ENCODE results near the gene CXCR4.
"Not testable (repeated sequence)": the region's sequence is repeated elsewhere in the genome, so short reads cannot be mapped to it uniquely, and the experiment has no call there.

The CXCR4 gene

GRCh38 chr2:136080114-136080513 is 37.8 kb downstream of the CXCR4 start:
- POLR2A ChIA-PET = no interaction called here
- TF ChIP-seq CTBP1 (IDR thresholded peaks at IDR 0.05; ENCODE audit: borderline replicate concordance) = no peak
- no peak for TF ChIP-seq ZNF384 (IDR thresholded peaks at IDR 0.05)
- TF ChIP-seq SP1 (IDR thresholded peaks at IDR 0.05) = no peak
- TF ChIP-seq ARNT (IDR thresholded peaks at IDR 0.05) = no peak
- no peak for TF ChIP-seq PKNOX1 (IDR thresholded peaks at IDR 0.05)
- TF ChIP-seq LEF1 (IDR thresholded peaks at IDR 0.05; ENCODE audit: borderline replicate concordance) = no peak
- no peak for TF ChIP-seq BHLHE40 (IDR thresholded peaks at IDR 0.05; ENCODE audit: borderline replicate concordance)
- TF ChIP-seq HDGF (IDR thresholded peaks at IDR 0.05; ENCODE audit: borderline replicate concordance) = no peak
- TF ChIP-seq TARDBP (IDR thresholded peaks at IDR 0.05) = no peak
- CTCF ChIA-PET = interaction anchor here (0.6 kb wide), 1 partner anchor 11 kb away, joined by 3 read pairs; no protein-coding TSS in a partner anchor
- no peak for DNase-seq (ENCODE audit: extremely low spot score)

GRCh38 chr2:136077107-136077506 is 40.8 kb downstream of the CXCR4 start:
- no peak for DNase-seq (ENCODE audit: extremely low spot score)
- ChIA-PET POLR2A (no interaction called here), CTCF (no interaction called here)
- no peak for TF ChIP-seq SUZ12 (IDR thresholded peaks at IDR 0.05)
- no peak for TF ChIP-seq PKNOX1 (IDR thresholded peaks at IDR 0.05)
- no peak for TF ChIP-seq HDGF (IDR thresholded peaks at IDR 0.05; ENCODE audit: borderline replicate concordance)
- no peak for TF ChIP-seq ELF4 (IDR thresholded peaks at IDR 0.05)
- TF ChIP-seq CTBP1 (IDR thresholded peaks at IDR 0.05; ENCODE audit: borderline replicate concordance) = no peak
- TF ChIP-seq NFRKB (IDR thresholded peaks at IDR 0.05) = no peak
- TF ChIP-seq SP1 (IDR thresholded peaks at IDR 0.05) = no peak
- TF ChIP-seq ARNT (IDR thresholded peaks at IDR 0.05) = no peak
- no peak for TF ChIP-seq FOXK2 (IDR thresholded peaks at IDR 0.05)
- no peak for TF ChIP-seq BHLHE40 (IDR thresholded peaks at IDR 0.05; ENCODE audit: borderline replicate concordance)
- TF ChIP-seq L3MBTL2 (conservative IDR thresholded peaks at IDR 0.05) = no peak
- TF ChIP-seq ZNF384 (IDR thresholded peaks at IDR 0.05) = no peak

GRCh38 chr2:136075476-136075875 is 42.5 kb downstream of the CXCR4 start:
- TF ChIP-seq NFRKB (IDR thresholded peaks at IDR 0.05) = no peak
- no peak for TF ChIP-seq FOXK2 (IDR thresholded peaks at IDR 0.05)
- TF ChIP-seq LEF1 (IDR thresholded peaks at IDR 0.05; ENCODE audit: borderline replicate concordance) = no peak
- TF ChIP-seq CTBP1 (IDR thresholded peaks at IDR 0.05; ENCODE audit: borderline replicate concordance) = no peak
- TF ChIP-seq FOXM1 (IDR thresholded peaks at IDR 0.05; ENCODE audit: borderline replicate concordance) = no peak
- no peak for TF ChIP-seq TARDBP (IDR thresholded peaks at IDR 0.05)
- DNase-seq (ENCODE audit: extremely low spot score) = no peak
- CTCF ChIA-PET = no interaction called here
- POLR2A ChIA-PET = no interaction called here

GRCh38 chr2:136072621-136073020 is 45.3 kb downstream of the CXCR4 start:
- CTCF ChIA-PET = no interaction called here
- TF ChIP-seq TARDBP (IDR thresholded peaks at IDR 0.05) = no peak
- no peak for TF ChIP-seq LEF1 (IDR thresholded peaks at IDR 0.05; ENCODE audit: borderline replicate concordance)
- TF ChIP-seq SP1 (IDR thresholded peaks at IDR 0.05) = no peak
- TF ChIP-seq ZNF384 (IDR thresholded peaks at IDR 0.05) = no peak
- TF ChIP-seq BHLHE40 (IDR thresholded peaks at IDR 0.05; ENCODE audit: borderline replicate concordance) = no peak
- TF ChIP-seq FOXA1 (IDR thresholded peaks at IDR 0.05) = no peak
- TF ChIP-seq HDGF (IDR thresholded peaks at IDR 0.05; ENCODE audit: borderline replicate concordance) = no peak
- TF ChIP-seq ARNT (IDR thresholded peaks at IDR 0.05) = no peak
- no peak for TF ChIP-seq SUZ12 (IDR thresholded peaks at IDR 0.05)
- TF ChIP-seq ELF4 (IDR thresholded peaks at IDR 0.05) = no peak
- TF ChIP-seq CTBP1 (IDR thresholded peaks at IDR 0.05; ENCODE audit: borderline replicate concordance) = no peak
- no peak for TF ChIP-seq FOXM1 (IDR thresholded peaks at IDR 0.05; ENCODE audit: borderline replicate concordance)
- POLR2A ChIA-PET = no interaction called here
- no peak for DNase-seq (ENCODE audit: extremely low spot score)

- DNase-seq (ENCODE audit: extremely low spot score); POLR2A ChIA-PET; CTCF ChIA-PET: not testable (repeated sequence)
Observed at GRCh38 chr2:136071887-136072286, 46.1 kb downstream of the CXCR4 start.

- ChIA-PET POLR2A (no interaction called here), CTCF (no interaction called here)
- TF ChIP-seq FOXA1 (IDR thresholded peaks at IDR 0.05) (no peak), FOXK2 (IDR thresholded peaks at IDR 0.05) (no peak), ELF4 (IDR thresholded peaks at IDR 0.05) (no peak), L3MBTL2 (conservative IDR thresholded peaks at IDR 0.05) (no peak), FOXM1 (IDR thresholded peaks at IDR 0.05; ENCODE audit: borderline replicate concordance) (no peak), PKNOX1 (IDR thresholded peaks at IDR 0.05) (no peak)
- DNase-seq (ENCODE audit: extremely low spot score) = no peak
Observed at GRCh38 chr2:136070913-136071312, 47.0 kb downstream of the CXCR4 start.

- ChIA-PET POLR2A (no interaction called here), CTCF (interaction anchor here (0.5 to 0.6 kb wide), 2 partner anchors 11 to 155 kb away, joined by 3 read pairs; no protein-coding TSS in a partner anchor)
- no peak for DNase-seq (ENCODE audit: extremely low spot score)
- no peak for TF ChIP-seq TARDBP (IDR thresholded peaks at IDR 0.05)
- no peak for TF ChIP-seq NFRKB (IDR thresholded peaks at IDR 0.05)
- no peak for TF ChIP-seq ZNF384 (IDR thresholded peaks at IDR 0.05)
- TF ChIP-seq CTBP1 (IDR thresholded peaks at IDR 0.05; ENCODE audit: borderline replicate concordance) = no peak
Observed at GRCh38 chr2:136069773-136070172, 48.2 kb downstream of the CXCR4 start.

Measured in HEK293T (cell line).